GM18520 (cell line): ENCODE measurements around the gene VPS39.
"Not testable (repeated sequence)": the region's sequence is repeated elsewhere in the genome, so short reads cannot be mapped to it uniquely, and the experiment has no call there.

ENCODE experiments used
- ATAC-seq: cut with Tn5 transposase; IDR thresholded peaks from one replicate; pipeline ENCODE4 v1.9.1; 2021; ENCODE audit not compliant: unreplicated experiment

The VPS39 gene, protein sequence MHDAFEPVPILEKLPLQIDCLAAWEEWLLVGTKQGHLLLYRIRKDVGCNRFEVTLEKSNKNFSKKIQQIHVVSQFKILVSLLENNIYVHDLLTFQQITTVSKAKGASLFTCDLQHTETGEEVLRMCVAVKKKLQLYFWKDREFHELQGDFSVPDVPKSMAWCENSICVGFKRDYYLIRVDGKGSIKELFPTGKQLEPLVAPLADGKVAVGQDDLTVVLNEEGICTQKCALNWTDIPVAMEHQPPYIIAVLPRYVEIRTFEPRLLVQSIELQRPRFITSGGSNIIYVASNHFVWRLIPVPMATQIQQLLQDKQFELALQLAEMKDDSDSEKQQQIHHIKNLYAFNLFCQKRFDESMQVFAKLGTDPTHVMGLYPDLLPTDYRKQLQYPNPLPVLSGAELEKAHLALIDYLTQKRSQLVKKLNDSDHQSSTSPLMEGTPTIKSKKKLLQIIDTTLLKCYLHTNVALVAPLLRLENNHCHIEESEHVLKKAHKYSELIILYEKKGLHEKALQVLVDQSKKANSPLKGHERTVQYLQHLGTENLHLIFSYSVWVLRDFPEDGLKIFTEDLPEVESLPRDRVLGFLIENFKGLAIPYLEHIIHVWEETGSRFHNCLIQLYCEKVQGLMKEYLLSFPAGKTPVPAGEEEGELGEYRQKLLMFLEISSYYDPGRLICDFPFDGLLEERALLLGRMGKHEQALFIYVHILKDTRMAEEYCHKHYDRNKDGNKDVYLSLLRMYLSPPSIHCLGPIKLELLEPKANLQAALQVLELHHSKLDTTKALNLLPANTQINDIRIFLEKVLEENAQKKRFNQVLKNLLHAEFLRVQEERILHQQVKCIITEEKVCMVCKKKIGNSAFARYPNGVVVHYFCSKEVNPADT

DNA sequence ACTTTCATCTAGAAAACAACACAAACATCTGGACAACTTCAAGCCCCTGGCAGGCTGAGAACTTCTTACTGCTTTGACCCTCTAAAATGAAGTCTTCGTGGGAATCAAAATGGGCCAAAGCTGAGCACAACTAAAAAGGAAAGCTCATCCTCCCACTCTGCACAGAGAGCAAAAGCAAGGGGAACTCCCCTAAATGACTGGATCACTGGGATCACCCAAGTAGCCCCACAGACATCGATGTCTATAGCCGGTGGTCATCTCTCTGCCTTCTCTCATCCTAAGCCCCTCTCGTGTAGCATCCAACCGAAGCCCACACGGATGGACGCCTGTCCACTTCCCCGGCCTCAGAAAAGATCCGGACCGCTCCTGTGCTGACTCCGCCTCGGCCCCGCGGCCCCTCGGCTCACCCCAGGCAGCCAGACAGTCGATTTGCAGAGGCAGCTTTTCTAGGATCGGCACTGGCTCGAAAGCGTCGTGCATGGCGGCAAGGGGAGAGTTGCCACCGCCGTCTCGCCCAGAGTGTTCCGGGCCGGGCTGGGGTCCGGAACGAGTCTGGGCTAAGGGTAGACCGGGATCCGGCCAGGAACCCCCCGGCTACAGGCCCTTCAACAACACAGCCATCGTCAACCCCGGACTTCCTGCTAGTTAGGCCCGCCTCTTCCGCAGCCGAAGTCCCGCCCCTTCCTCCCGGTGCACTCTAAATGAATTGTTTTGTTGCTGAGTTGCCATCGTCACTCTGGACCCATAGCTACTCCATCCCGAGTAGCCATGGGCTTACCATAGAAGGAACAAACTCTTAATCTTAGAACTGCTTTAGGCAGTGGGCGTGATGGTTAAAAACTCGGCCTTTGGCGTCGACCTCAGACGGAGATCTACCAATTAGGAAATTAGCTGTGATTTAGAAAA lies at the start of gene VPS39:
TSS of gene VPS39 (minus strand) at position 631 of the 906 bp plus-strand sequence. CDS start at position 480, 151 bp downstream.
- ATAC-seq, result peak; percentile 70

DNA sequence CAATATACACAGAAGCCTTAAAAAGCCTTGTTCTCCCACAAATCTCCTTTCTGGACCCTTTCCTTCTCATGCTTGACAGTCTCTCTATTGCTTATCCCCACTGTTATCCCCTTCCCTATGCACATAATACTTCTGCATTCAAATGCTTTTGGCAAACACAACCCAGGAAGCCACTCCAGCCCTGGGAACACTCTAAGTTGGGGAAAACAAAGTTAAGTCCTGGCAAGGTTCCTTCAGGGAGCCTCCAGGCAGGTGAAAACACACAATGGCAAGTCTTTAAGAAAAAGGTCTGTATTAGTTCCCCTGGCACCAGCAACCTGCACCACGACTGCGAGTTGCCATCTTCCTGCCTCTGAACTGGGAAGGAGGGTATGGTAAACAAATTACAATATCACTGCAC lies 45.2 kb upstream of the VPS39 start:
- no peak for ATAC-seq

DNA sequence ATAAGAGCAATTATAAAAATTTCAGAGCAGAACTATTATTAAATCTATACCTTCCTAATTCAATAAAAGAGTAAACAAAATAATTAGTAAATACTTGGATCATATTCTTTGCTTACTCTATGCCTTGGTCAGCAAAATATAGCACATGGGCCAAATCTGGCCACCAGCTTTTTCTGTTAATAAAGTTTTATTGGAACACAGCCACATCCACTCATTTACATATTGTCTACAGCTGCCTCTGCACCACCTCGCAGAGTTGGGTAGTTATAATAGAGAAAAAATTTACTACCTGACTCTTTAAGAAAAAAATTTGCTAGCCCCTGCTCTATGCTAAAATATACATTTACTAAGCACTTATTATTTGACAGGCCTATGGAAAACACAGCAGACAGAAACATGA lies 32.7 kb upstream of the VPS39 start:
- no peak for ATAC-seq

DNA sequence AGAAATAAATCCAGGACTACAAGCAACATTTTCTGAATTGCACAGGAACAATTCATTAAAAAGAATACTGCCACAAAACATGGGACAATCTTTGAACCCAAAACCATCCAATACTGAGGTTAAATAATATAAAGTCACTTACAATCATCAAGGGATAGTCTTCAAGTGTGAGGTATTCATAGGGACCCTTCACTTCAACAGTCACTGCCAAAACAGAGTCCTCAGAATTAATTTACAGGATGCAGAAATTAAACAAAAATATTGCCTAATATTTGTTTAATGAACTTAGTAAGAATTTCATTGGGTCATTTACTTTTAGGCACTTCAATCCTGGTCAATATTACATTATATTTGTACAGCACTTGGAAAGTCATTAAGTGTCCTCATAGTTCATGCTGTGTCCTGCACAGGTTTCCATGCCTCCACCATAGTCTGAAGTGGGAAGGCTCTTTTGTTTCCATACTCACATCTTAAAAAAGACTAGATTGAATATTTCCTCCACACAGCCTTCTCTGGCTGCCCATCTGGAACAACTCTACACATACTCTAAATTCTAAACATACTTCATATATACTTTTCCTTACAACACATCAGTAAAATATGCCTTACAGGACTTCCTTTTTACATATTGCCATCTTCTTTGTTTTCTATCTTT lies 31.6 kb upstream of the VPS39 start:
- no peak for ATAC-seq

DNA sequence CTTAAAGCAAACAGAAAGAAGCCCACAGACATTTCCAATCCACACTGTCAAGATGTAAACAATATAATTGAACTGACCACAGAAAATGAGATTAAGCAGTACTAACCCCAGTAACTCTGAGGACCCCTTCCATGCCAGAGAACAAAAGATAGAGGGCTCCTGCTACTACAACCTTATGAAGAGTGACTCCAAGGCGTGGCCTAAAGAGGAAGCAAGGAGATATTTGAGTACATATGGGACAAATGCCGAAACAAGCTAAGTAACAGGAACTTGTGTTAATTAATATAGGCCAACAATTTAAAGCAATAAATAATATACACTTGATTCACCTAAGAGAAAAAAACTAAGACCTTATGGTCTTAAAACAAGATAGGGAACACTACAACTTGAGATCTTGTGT lies 25.0 kb upstream of the VPS39 start:
- ATAC-seq, result no peak

DNA sequence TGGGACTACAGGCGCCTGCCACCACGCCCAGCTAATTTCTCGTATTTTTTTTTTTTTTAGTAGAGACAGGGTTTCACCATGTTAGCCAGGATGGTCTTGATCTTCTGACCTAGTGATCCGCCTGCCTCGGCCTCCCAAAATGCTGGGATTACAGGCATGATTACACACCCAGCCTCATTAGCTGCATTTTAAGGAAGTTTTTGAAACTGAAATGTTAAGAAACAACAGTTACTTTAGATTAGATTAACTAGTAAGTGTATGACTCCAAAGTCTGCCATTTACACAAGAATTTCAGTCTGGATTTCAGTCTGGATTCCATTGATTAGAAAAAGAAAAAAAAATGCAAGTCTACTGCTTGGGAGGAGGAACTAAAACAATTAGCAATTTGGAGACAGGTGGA lies 24.5 kb upstream of the VPS39 start:
- no peak for ATAC-seq

DNA sequence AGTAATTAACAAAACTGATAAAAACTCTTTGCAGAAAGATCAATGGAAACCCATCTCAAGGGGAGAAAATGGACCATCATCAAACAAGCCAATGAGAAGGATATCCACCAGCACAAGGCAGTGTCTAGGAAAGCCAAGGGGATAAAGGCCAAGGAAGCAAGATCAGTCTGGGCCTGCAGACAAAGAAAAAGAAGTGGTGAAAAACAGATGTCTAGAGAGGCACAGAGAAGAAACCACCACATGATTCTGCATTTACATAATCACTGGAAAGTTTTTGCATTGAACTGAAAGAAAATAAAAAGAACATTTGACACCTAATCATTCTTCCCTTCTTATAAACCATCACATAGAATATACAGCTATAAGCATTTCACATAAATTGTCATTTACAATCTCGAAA lies 23.0 kb upstream of the VPS39 start:
- ATAC-seq, result no peak

DNA sequence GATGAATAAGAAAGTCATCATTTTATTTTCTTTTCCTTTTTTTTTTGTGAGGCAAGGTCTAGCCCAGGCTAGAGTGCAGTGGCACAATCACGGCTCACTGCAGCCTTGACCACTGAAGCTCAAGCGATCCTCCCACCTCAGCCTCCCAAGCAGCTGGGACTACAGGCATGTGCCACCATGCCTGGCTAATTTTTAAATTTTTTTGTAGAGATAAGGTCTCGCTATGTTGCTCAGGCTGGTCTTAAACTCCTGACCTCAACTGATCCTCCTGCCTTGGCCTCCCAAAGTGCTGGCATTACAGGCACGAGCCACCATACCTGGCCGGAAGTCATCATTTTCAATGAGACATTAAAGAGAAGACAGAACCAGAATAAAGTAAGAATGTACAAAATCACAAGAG lies 20.9 kb upstream of the VPS39 start:
- not testable (repeated sequence) for ATAC-seq

DNA sequence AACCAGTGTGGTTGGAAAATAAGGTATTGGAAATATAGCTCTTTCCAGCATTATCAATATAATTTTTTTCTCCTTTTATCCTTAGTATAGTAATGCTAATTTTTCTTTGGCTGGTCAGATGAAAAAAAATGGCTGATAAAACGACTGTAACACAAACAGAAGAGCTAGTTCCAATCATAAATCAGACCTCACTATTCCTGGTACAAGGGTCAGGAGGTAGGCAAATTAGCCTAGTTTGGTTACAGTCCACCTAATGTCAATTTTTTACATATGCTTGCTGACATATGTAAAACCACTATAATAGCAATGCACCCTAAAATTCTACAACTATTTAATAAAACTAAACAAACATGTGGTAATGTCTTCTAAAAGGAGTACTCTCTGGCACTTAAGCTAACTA lies 19.9 kb upstream of the VPS39 start:
- no peak for ATAC-seq

DNA sequence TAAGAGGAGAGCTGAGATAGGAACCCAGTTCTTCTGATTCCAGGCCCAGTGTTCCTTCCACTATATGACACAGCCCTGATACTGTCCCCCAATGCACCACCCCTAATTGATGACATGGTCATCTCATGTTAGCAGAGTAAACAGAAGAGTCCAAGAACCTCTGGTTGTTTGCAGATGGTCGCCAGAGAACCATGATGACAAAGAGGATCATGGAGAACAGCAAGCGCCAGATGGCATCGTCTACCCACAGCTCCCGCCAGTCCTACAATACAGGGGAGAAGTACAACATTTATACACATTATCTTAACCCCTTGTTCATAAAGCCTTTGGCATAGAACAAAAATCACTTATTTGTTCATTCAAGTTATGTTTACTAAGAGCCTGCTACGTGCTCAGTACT lies 18.5 kb upstream of the VPS39 start:
- no peak for ATAC-seq

DNA sequence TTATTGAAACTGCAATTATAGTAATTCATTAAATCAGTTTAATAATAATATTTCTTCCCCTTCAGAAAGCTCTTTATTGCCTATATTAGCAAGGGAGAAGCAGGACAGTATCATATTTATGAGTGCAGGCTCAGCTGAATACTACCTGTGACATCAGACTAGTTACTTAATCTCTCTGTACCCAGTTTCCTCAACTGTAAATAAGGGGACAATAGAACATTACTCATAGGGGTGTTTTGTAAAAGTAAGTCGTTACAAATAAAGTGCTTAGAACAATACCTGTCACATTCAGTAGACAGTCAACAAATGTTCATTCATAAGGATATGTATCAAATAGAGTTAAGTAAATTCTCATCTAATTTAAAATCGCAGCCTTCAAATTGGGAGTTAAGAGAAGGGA lies 12.1 kb upstream of the VPS39 start:
- ATAC-seq, result no peak

DNA sequence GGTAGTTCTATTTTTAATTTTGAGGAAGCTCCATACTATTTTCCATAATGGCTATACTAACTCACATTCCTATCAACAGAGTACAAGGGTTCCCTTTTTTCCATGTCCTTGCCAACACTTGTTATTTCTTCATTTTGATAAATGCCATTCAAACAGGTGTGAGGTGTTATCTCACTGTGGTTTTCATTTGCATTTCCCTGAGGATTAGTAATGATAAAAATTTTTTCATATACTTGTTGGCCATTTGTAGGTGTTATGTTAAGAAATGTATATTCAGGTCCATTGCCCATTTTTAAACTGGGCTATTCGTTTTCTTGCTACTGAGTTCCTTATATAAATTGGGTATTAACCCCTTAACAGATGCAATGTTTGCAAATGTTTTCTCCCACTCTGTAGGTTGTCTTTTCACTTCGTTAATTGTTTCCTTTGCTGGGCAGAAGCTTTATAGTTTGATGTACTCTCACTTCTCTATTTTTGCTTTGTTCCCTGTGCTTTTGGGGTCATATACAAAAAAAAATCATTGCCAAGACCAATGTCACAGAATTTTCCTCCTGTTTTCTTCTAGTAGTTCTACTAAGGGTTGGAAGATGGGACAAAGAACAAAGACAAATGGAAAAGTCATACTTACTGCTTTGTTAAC lies 11.0 kb upstream of the VPS39 start:
- ATAC-seq, result no peak

DNA sequence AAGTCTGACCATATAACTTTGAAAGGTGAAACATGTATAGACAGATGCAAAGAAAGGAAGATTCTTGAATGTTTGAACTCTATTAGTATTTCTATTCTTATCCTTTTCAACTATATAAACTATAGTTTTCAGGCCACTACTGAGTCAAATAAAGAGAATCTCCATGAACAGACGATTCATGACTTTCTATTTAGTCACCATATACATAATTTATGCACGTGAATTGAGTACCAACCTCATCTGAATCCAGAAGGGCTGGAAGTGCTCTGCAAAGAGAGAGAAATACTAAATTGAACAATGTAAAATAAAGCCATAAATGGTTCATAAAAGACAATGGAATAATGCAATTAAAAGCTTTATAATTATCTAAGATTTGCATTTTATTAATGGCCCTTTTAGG lies 9.5 kb upstream of the VPS39 start:
- ATAC-seq, result no peak

DNA sequence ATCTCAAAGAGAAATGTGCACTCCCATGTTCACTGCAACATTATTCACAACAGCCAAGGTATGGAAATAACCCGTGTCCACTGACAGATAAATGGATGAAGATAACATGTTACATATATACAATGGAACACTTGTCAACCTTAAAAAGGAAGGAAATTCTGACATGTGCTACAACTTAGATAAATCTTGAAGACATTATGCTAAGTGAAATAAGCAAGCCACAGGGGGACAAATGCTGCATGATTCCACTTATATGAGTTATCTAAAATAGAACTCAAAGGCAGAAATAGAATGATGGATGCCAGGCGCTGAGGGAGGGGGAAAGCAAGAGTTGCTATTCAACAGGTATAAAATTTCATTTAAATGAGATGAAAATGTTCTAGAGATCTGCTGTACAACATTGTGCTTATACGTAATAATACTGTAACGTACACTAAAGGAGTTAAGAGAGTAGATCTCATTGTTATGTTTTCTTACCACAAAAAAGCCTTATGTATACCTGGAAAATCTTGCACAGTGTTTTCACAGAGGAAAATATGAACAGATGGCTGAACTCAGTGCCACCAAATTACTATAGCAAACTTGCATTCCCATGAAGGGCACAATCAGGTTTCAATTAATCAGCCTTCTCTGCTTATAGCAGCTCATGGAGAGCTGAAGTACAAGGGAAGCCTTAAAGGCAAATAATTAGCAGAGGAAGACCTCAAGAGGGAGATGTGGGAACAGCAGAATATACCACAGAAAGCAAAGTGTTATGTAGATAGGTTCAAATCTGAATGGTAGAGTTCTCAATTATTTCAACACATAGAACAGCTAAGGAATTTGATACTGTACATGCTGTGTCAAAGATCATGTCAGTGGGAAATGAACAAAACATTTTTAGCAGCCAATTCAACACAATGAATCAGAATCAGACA lies 8.1 kb upstream of the VPS39 start:
- ATAC-seq, result no peak

DNA sequence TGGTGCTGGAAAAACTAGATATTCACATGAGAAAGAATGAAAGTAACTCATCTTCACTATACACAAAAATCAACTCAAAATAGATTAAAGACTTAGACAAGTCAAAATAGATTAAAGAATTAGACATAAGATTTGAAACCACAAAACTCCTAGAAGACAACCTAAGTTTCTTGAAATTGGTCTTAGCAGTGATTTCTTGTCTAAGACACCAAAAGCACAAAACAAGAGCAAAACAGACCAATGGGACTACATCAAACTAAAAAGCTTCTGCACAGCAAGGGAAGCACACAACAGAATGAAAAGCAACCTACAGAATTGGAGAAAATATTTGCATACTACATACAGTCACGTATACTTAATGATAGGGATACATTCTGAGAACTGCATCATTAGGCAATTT lies 6.5 kb upstream of the VPS39 start:
- ATAC-seq, result no peak

DNA sequence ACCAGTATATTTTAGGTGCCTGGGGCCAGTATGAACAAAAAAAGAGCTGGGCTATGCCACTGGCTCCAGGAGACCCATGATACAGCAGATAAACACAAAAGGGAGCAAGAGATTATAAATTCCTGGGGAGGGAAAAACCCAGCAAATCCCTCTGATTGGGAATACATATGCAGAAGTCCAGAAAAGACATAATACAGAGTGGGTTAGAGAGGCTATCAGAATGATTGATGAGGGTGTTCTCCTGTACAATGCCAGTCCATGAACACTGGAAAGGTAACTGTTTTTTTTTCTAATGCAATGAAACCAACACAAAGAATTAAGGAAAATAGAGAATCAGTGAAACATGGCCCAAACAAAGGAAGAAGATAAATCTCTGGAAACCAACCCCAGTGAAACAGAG lies 5.4 kb upstream of the VPS39 start:
- ATAC-seq, result no peak

DNA sequence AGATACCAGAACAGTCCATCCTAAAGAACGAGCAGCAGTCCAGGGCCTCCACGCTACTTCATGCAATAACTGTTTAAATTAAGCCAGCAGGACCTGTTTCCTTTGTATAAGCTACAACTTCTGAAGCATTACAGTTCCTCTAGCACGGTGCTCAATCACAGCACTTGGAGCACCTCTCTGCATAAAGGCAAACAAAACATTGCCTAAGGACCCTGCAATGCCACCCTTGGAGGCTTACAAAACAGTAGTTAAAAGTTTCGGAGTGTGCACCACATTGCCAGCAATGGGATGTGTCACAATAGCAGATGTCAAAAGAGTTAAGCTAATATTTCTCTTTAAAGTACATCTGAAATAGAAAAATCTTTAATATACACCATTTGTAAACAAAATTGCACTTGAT lies 2.6 kb upstream of the VPS39 start:
- ATAC-seq, result no peak

DNA sequence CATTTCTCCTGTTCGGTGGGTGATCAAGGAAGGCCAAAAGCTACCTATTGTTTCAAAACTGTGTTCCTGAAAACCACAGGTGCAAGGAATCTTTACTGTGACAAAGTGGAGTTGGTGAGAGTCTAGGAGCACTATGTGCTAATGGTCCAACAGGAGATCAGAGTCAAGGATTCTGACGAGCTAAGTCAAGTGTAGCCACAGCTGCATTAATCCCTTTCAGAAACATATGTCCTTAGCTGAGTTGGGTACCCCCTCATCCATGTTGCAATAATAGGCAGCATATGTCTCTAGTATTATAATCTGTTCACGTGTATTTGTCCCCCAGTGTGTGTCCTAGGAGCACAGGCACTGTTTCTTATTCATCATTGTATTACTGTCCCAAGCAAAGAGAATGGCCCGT lies 1.7 kb downstream of the VPS39 start:
- ATAC-seq, result no peak

DNA sequence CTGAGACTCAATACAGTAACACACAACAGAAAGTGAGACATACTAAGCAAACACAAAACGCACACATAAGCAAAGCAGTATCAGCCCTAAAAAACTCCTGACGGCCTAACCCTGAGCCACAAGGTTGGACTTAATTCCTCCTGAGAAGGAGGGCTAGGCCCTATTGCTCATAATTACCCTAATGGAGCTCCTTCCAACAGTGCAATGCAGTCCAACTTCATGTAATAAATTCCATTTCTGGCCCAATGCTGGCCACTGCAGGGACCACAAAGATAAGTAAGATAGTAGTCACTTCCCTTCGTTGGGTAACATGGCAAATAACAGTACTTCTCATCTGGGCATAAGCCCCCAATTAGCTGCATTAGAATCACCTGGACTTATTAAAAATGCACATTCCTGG lies 4.2 kb downstream of the VPS39 start:
- no peak for ATAC-seq
